Renal cortex interstitium (tissue), 11 donors: ENCODE data around the gene WDR72. TPM values are rescaled to one million over a fixed set of nuclear protein-coding genes. Genes with fewer than 3 reads are reported as not detected.

ENCODE experiments used
- DNase-seq, 11 donors: peaks; one replicate each; pipeline ENCODE4 v3.0.0-alpha.2; 2013; ENCODE audit warnings: low read depth in 9 of 11, low spot score in 4 of 11; ENCODE audit errors: extremely low read depth in 1 of 11
- polyA plus RNA-seq, 3 donors: library from polyadenylated mRNA; unstranded; fragments of 120-200 nt; gene quantifications; one replicate each; pipeline ENCODE4 v1.2.1, GENCODE V29; 2013; ENCODE audit not compliant: insufficient read length in 3 of 3

Gene WDR72
- polyA plus RNA-seq, 3 donors = 59.2 to 77.2 (median 77.1) TPM

DNA sequence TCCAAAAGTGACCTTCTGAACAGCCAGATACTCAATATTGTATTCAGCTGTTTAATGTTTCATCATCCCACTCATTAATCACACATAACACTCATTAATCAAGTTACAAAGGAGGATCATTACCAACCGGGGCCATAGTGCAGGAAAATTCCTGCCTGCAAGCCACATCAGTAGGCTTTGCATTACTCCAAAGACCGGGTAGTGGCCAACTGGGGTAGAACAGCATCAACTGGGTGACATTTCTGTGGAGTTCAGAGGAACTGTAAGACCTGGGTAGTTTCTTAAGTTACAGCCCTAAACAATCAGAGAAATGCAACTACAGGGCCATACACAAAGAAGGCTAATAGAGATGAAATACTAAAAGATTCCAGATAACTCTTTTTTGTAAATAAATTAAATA is 253.1 kb downstream of the WDR72 start:
- DNase-seq = no peak

DNA sequence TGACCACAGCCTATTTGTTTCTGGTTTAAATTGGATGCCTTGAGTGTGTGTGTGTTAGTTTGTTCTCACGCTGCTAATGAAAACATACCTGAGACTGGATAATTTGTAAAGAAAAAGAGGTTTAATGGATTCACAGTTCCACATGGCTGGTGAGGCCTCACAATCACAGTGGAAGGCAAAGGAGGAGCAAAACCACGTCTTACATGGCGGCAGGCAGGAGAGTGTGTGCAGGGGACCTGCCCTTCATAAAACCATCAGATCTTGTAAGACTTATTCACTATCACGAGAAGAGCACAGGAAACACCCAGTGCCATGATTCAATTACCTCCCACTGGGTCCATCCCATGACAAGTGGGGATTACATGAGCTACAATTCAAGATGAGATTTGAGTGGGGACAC is 260.5 kb downstream of the WDR72 start:
- DNase-seq = no peak

DNA sequence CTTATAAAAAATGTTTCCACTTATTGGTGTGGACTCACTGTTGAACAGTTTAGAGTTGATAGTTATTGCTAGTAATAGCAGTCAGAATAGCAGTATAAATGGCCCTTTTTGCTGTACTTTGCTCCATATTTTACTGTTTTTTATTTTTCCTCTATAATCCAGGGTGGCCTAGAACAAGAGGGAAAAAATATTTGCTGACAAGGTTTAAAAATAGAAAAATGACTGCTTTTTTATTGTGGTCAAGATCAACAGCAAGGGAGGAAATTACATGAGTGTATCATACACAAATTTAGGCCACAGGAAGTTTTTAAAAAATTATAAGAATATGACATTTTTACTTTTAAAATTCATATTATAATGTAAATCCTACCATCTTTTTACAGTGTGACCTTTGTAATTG is 269.1 kb downstream of the WDR72 start:
- DNase-seq = no peak

DNA sequence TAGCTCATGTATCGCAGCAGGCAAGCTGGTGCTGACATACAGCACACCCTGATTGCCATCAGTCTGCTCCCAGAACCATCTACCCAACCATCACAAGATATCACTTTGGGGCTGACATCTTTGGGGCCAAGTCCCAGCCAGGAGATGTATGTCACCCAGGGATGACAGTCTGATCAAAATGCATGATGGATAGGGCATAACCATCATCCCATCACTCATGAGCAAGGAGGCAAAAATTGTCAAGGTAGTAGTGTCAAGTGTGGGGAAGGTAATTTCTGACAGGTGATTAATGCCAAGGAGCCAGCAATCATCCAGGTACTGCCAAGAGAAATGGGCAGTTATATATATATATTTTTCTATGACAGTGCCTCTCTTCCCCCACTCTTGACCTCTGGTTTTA is 277.4 kb downstream of the WDR72 start:
- DNase-seq = no peak

DNA sequence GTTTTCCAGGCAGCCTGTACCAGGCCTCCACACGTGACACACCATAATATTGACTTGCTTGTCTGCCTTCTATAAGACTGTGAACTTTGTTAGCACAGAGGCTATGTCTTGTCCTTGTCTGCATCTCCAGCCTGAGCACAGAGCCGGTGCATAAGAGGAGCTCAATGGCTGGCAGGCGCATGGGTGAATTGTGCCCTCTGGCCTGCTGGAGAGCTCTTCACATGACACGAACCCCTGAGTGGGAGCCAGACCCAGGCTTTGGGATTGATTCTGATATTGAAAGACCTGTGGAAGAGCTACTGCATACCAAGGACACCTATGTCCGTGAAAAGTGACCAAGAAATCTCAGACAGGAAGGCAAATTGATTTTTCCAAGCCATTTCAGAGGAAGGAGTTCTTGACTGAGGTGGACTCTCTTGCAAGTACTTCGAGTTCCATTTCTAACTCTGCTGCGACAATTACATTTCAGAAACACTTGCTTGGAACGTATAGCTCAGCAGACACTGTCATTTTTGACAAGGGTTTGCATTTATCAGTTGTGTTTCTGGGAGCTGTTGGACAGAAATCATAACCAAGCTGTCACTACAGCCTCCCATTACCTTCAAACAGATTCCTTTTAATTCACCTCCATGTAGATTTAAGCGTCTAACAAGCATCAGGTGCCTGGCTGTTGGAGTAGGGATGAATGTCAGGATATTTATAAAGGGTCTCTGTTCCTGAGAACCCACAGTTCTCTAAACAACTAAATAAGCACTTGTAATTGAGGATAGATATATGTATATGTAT is 281.3 kb downstream of the WDR72 start:
- no peak for DNase-seq

DNA sequence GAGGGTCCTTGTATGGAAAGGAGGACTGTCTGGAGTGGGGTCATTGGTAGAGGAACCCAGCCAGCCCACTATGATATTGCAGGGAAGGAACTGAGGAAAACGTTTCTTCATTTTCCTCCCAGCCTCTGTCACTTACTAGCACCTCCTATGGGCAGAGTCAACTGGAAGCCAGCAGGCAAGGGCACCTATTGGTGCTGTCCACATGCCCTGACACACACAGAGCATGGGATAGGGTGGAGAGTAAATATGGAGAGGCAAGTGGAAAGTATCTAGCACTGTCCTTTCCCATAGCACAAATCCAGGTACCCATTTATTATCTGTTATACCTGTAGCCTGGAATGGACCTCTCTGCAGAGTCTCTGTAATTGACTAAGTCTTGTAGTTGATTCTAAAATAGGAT is 285.6 kb downstream of the WDR72 start:
- no peak for DNase-seq

DNA sequence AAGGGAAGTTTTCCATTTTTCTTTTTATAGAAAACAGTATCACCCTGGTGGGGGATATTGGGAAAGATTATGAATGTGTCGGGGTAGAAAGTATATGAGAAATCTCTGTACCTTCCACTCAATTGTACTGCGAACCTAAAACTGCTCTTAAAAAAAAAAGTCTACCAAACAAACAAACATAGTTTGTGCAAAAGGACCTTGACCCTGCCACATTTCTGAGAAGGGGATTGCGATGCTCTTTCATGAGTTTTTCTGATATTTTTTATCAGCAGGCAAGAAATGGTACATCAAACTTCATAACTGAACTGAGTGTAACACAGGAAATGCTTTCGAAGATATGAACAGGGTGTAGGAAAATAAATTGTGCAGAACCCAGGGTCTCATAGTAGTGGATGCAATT is 286.0 kb downstream of the WDR72 start:
- no peak for DNase-seq

DNA sequence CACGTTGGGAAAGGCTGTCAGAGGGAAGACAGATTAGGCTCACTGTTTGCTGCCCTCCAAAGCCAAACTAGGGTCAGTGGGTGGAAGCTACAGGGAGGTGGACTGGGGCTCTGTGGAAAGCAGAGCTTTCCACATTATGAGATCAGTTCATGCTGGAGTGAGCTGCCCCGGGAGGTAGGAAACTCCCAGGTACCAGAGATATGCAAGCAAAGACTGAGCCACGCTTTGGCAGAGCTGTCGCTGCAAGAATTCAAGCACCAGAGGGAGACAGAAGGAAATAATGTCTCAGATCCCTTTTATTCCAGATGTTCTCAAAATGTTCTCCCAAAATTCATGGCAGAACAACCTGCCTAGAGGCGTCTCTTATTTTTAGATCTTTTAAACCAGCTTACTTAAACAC is 286.6 kb downstream of the WDR72 start:
- DNase-seq = no peak

DNA sequence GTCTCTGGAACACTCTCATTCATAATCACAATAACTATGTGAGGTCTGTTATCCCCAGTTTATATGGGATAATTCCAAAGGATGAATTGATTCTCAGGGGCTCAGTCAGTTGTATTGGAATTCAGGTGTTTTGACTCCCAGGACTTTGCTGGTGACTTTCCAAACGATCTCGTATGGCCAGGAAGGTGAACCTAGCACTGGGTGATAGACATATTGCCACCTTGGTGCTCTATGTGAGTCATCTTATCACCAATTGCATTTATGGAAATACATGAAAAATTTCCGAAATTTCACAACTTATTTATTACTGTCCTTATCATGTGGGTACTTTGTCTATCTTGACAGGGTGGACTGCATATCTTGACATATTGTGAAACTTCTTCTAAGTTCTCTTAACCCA is 287.3 kb downstream of the WDR72 start:
- no peak for DNase-seq

DNA sequence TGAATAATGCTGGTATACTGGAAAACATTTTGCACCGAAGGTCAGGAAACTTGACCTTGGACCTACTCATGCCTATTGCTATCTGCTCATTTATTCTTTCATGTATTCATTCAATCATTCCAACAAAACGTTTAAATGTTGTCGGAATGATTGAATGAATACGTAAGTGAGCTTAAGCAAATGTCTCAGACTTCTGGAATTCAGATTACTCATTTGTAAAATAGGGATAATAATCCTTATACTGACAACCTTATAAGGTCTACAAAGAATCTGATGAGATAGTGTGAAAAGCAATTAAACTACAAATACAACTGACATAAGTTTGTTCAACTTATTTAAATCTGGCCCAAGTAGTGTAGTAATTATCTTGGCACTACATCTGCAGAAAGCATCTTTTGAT is 288.7 kb downstream of the WDR72 start:
- no peak for DNase-seq

DNA sequence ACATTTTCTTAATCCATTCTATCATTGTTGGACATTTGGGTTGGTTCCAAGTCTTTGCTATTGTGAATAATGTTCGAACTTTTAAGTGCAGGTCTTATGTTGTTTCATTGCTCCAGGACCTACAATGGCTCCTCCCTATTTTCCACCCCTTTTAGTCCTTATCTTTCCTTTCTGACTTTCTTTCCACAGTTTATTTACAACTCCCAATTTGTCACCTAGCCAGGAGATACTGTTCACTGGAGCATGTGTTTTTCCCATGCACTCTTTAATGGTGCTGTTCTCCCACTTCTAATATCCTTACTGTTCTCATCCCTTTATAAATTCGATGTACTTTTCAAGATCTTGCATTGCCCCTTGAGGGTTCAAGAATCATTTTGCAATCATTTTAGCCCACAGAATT is 290.0 kb downstream of the WDR72 start:
- no peak for DNase-seq

Other genes starting within 250 kb of the WDR72 start
- gene UNC13C, start 218.8 kb upstream of the WDR72 start, polyA plus RNA-seq = 10 to 100 TPM in 2 of 3 donors, 1 to 10 TPM in 1; 7.3 to 10.2 (median 10.0) TPM